SH-SY5Y (cell line): ENCODE results near the gene ZNF716.

ENCODE experiments used
- GATA2 ChIP-seq: IDR thresholded peaks from 2 replicates; pipeline ENCODE4 v1.6.1; 2011; ENCODE audit warnings: mild to moderate bottlenecking, low read depth, low read length
- GATA3 ChIP-seq: IDR thresholded peaks from 2 replicates; pipeline ENCODE4 v1.6.1; 2011; ENCODE audit warnings: low read depth, mild to moderate bottlenecking, low read length, moderate library complexity

- TF ChIP-seq GATA2 (no peak), GATA3 (no peak)
Measured at GRCh38 chr7:57438244-57438643, 11.7 kb upstream of the ZNF716 start.
